ENCODE results near the gene GATAD1. TPM values are rescaled to one million over a fixed set of nuclear protein-coding genes. Genes with fewer than 3 reads are reported as not detected.

GATAD1 gene
- total RNA-seq (2022) (36.7 and 38.2 TPM in 2 replicates), Bru-seq, nascent RNA (percentile 97 among the genes with signal in this experiment), BruChase-seq, experiment 1, labeled RNA remaining after a 2-hour chase (percentile 95 among the genes with signal in this experiment), BruChase-seq, experiment 2, labeled RNA remaining after a 6-hour chase (percentile 92 among the genes with signal in this experiment)
- long read RNA-seq, transcript GATAD1-201 (5 exons, 3,962 nt), result major isoform, 23 of 34 reads
- long read RNA-seq, partial matches to known transcripts, result 1 of 34 reads
- long read RNA-seq, other reads (novel, unspliced or antisense), result 6 of 34 reads

GRCh38 chr7:92447345-92448204 is at the start of gene GATAD1:
TSS of gene GATAD1 (plus strand) at chr7:92447482. CDS start at chr7:92447730, 248 bp downstream.
- no TSS peak for BruUV-seq (replicated peaks)

DNA sequence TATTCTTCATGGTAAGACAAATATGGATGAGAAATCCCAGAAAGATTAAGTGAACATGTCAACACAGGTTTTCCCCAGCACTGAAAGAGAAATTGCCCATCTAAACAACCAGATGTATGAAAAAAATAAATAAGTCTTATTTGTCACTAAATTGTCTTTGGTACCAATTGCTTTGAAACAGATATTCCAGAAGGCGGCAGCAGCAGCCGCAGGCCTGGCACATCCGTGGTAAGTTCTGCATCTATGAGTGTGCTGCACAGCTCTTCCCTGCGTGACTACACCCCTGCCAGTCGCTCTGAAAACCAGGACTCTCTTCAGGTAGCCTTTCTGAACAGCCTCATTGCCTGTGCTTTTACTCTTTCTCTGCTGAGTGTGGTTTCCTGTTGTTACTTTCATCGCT is 49.7 kb upstream of the GATAD1 start:
- H3K4me3 Mint-ChIP-seq (ENCODE audit: unreplicated experiment), result no peak overlapping the region
- DNase-seq, result no peak
- H3K27me3 Mint-ChIP-seq (ENCODE audit: insufficient read depth, unreplicated experiment), result no peaks in the 10 kb centered on the region
- Histone ChIP-seq H3K4me3 (ENCODE audit: low read depth, low read length) (no peak overlapping the region), H3K9me3 (no peaks in the 10 kb centered on the region), H3K4me1 (no peaks in the 10 kb centered on the region), H3K36me3 (ENCODE audit: control insufficient read depth, insufficient read depth, low read length) (peaks cover 2% of the 10 kb centered on the region), H3K27me3 (replicated peaks; ENCODE audit: control insufficient read depth, insufficient read depth, low read length) (no peaks in the 10 kb centered on the region)
- CTCF ChIA-PET, result no interaction called here
- H3K36me3 Mint-ChIP-seq (ENCODE audit: insufficient read depth, unreplicated experiment), result peaks cover 24% of the 10 kb centered on the region
- no peak for TF ChIP-seq CTCF (IDR thresholded peaks at IDR 0.05; ENCODE audit: insufficient read depth in 1 of 2, low read depth in 1 of 2, low read length in 1 of 2, severe bottlenecking in 1 of 2, unreplicated experiment in 1 of 2)
- no TSS peak for BruUV-seq (replicated peaks)
- no peaks in the 10 kb centered on the region for H3K4me1 Mint-ChIP-seq (ENCODE audit: low read depth, unreplicated experiment)
- POLR2A ChIA-PET, result no interaction called here
- intact Hi-C loops (cut with micrococcal nuclease; ENCODE audit: unreplicated experiment), result no loop called here
- H3K9me3 Mint-ChIP-seq (ENCODE audit: unreplicated experiment), result no peaks in the 10 kb centered on the region
- H3K27ac Mint-ChIP-seq (ENCODE audit: unreplicated experiment), result no peak overlapping the region

More at GRCh38 chr7:92447345-92448204, at the start of gene GATAD1:
- ChIA-PET CTCF (interaction anchor here (0.6 to 3.5 kb wide), 17 partner anchors 13 to 617 kb away, joined by 3 to 74 read pairs (median 4); partner anchors contain the start of genes ANKIB1, CDK6, KRIT1 and MTERF1), POLR2A (interaction anchor here (0.6 to 2.4 kb wide), 7 partner anchors 14 to 313 kb away, joined by 3 to 31 read pairs (median 11); partner anchors contain the start of genes ANKIB1, CYP51A1, KRIT1 and PEX1)
- no peaks in the 10 kb centered on the region for H3K27me3 Mint-ChIP-seq (ENCODE audit: insufficient read depth, unreplicated experiment)
- Histone ChIP-seq H3K36me3 (ENCODE audit: control insufficient read depth, insufficient read depth, low read length) (peaks cover 4% of the 10 kb centered on the region; the same call in 1 of the 2 replicates), H3K27me3 (replicated peaks; ENCODE audit: control insufficient read depth, insufficient read depth, low read length) (no peaks in the 10 kb centered on the region), H3K9me3 (peaks cover 8% of the 10 kb centered on the region; the same call in 1 of the 2 replicates), H3K4me1 (peaks cover 16% of the 10 kb centered on the region), H3K4me3 (ENCODE audit: low read depth, low read length) (peak within 1 kb of the TSS; percentile 89)
- TF ChIP-seq CTCF (IDR thresholded peaks at IDR 0.05; ENCODE audit: insufficient read depth in 1 of 2, low read depth in 1 of 2, low read length in 1 of 2, severe bottlenecking in 1 of 2, unreplicated experiment in 1 of 2), result peak in 1 of 2 experiments; percentile 86
- H3K4me1 Mint-ChIP-seq (ENCODE audit: low read depth, unreplicated experiment), result peaks cover 9% of the 10 kb centered on the region
- peaks cover 20% of the 10 kb centered on the region for H3K9me3 Mint-ChIP-seq (ENCODE audit: unreplicated experiment)
- DNase-seq, result peak; percentile 94 to 95
- peak within 1 kb of the TSS; percentile 86 for H3K27ac Mint-ChIP-seq (ENCODE audit: unreplicated experiment)
- intact Hi-C loops (cut with micrococcal nuclease; ENCODE audit: unreplicated experiment), result loop anchor here (1.0 to 5.0 kb wide), 7 partner anchors 17 to 565 kb away; partner anchors contain the start of genes CYP51A1 and MTERF1
- H3K36me3 Mint-ChIP-seq (ENCODE audit: insufficient read depth, unreplicated experiment), result peaks cover 29% of the 10 kb centered on the region
- H3K4me3 Mint-ChIP-seq (ENCODE audit: unreplicated experiment), result peak within 1 kb of the TSS; percentile 82

GRCh38 chr7:92400013-92400412 is 47.3 kb upstream of the GATAD1 start:
- Histone ChIP-seq H3K9me3 (no peaks in the 10 kb centered on the region), H3K36me3 (ENCODE audit: control insufficient read depth, insufficient read depth, low read length) (peaks cover 2% of the 10 kb centered on the region), H3K4me1 (no peaks in the 10 kb centered on the region), H3K4me3 (ENCODE audit: low read depth, low read length) (no peak overlapping the region), H3K27me3 (replicated peaks; ENCODE audit: control insufficient read depth, insufficient read depth, low read length) (no peaks in the 10 kb centered on the region)
- H3K9me3 Mint-ChIP-seq (ENCODE audit: unreplicated experiment), result no peaks in the 10 kb centered on the region
- H3K27ac Mint-ChIP-seq (ENCODE audit: unreplicated experiment), result no peak overlapping the region
- no peaks in the 10 kb centered on the region for H3K4me1 Mint-ChIP-seq (ENCODE audit: low read depth, unreplicated experiment)
- ChIA-PET POLR2A (no interaction called here), CTCF (no interaction called here)
- DNase-seq, result no peak
- intact Hi-C loops (cut with micrococcal nuclease; ENCODE audit: unreplicated experiment), result no loop called here
- no peaks in the 10 kb centered on the region for H3K27me3 Mint-ChIP-seq (ENCODE audit: insufficient read depth, unreplicated experiment)
- TF ChIP-seq CTCF (IDR thresholded peaks at IDR 0.05; ENCODE audit: insufficient read depth in 1 of 2, low read depth in 1 of 2, low read length in 1 of 2, severe bottlenecking in 1 of 2, unreplicated experiment in 1 of 2), result no peak
- H3K36me3 Mint-ChIP-seq (ENCODE audit: insufficient read depth, unreplicated experiment), result peaks cover 32% of the 10 kb centered on the region
- no TSS peak for BruUV-seq (replicated peaks)
- no peak overlapping the region for H3K4me3 Mint-ChIP-seq (ENCODE audit: unreplicated experiment)

Data from Caco-2 (cell line).